A549 treated with ZK216348 at 1 μM for 4 hours (cell line): ENCODE data around the gene LGALSL. TPM values are rescaled to one million over a fixed set of nuclear protein-coding genes. Genes with fewer than 3 reads are reported as not detected.

Experiments used
- total RNA-seq: library from RNA; stranded (reverse); fragments of 200-300 nt; extraction: Qiagen RNA extraction; gene quantifications from 5 replicates; pipeline ENCODE4 v1.2.3, GENCODE V29; 2022; ENCODE audit warnings: low read depth

The LGALSL gene
- 10.1 to 14.6 TPM (median 11.7 TPM) in 5 replicates for total RNA-seq

GRCh38 chr2:64453770-64454385 is at the start of gene LGALSL:
Gene LGALSL, plus strand, starts transcription at chr2:64454162. Its CDS starts 384 bp downstream, at chr2:64454546.

Other genes with a start within 250 kb of the LGALSL start
- gene AFTPH, start 70.2 kb downstream of the LGALSL start, total RNA-seq = 18.7 to 26.7 TPM (median 23.9 TPM) in 5 replicates
- gene SERTAD2, start 199.8 kb downstream of the LGALSL start, total RNA-seq = 10.2 to 14.0 TPM (median 13.0 TPM) in 5 replicates